ENCODE data around the gene COL25A1.

DNA sequence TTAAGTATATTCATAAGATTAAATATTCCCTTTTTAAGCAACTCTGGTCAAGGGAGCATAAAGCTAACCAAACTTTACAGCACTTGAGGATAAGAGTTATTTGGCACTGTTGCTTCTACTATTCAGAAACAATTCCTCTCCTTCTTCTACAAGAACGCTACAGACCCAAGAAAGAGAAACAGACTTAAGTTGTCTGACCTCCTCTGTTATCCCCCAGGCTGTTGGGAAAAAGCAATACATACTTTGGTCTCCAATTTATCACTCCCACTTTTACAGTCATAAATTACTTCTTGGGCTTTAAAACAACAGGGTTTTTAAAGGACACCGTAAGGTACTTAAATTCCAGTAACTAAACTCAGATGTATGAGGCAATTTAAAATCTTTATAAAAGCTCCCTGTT, 147.4 kb downstream of the COL25A1 start:
- TF ChIP-seq, protein P1, sequence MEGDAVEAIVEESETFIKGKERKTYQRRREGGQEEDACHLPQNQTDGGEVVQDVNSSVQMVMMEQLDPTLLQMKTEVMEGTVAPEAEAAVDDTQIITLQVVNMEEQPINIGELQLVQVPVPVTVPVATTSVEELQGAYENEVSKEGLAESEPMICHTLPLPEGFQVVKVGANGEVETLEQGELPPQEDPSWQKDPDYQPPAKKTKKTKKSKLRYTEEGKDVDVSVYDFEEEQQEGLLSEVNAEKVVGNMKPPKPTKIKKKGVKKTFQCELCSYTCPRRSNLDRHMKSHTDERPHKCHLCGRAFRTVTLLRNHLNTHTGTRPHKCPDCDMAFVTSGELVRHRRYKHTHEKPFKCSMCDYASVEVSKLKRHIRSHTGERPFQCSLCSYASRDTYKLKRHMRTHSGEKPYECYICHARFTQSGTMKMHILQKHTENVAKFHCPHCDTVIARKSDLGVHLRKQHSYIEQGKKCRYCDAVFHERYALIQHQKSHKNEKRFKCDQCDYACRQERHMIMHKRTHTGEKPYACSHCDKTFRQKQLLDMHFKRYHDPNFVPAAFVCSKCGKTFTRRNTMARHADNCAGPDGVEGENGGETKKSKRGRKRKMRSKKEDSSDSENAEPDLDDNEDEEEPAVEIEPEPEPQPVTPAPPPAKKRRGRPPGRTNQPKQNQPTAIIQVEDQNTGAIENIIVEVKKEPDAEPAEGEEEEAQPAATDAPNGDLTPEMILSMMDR (IDR thresholded peaks at IDR 0.05): no peak
- TF ChIP-seq POLR2A (IDR thresholded peaks at IDR 0.05) (no peak), POLR2AphosphoS5 (IDR thresholded peaks at IDR 0.05) (no peak), EP300 (IDR thresholded peaks at IDR 0.05) (no peak)

Data from upper lobe of left lung (tissue), 4 donors.